ENCODE data around the gene CERS6. TPM values are rescaled to one million over a fixed set of nuclear protein-coding genes. Genes with fewer than 3 reads are reported as not detected.

Gene CERS6
- total and polyA plus RNA-seq, 10 of the 15 experiments (the other 5 are each of a cell fraction or from before 2014, with no cell fraction given) = 1.3 to 20.4 (median 14.1) TPM

- POLR2A ChIA-PET = interaction anchor here (1.7 kb wide), 1 partner anchor 11 kb away, joined by 3 read pairs; no protein-coding TSS in a partner anchor
- Histone ChIP-seq H3K4me1 (ENCODE audit: control insufficient read depth, insufficient read depth, low read length) (no peaks in the 10 kb centered on the region; the same call in 1 of the 2 replicates), H3K9ac (ENCODE audit: control insufficient read depth, insufficient read depth, low read length) (no peak overlapping the region), H3K27me3 (replicated peaks in 1 of 2; ENCODE audit: control insufficient read depth in 2 of 2, insufficient read depth in 2 of 2, low read length in 1 of 2) (no peaks in the 10 kb centered on the region), H2AFZ (ENCODE audit: control insufficient read depth, low read depth, low read length) (no peak overlapping the region), H3K4me3 (no peak overlapping the region), H3K4me2 (ENCODE audit: control insufficient read depth, insufficient read depth) (no peak overlapping the region), H4K20me1 (ENCODE audit: control insufficient read depth, insufficient read depth) (no peaks in the 10 kb centered on the region), H3K79me2 (ENCODE audit: control insufficient read depth, insufficient read depth, low read length) (peaks cover 75% of the 10 kb centered on the region), H3K27ac (ENCODE audit: control insufficient read depth, insufficient read depth) (no peak overlapping the region), H3K9me3 (replicated peaks; ENCODE audit: control insufficient read depth, insufficient read depth, low read length) (no peaks in the 10 kb centered on the region; the same call in none of the 3 replicates), H3K36me3 (ENCODE audit: control insufficient read depth in 2 of 2, insufficient read depth in 2 of 2, low read length in 1 of 2) (no peaks in the 10 kb centered on the region; a peak in 1 of 4 replicates)
- intact Hi-C loops (cut with micrococcal nuclease; ENCODE audit: unreplicated experiment) = no loop called here
- FAIRE-seq (no peak), DNase-seq (ENCODE audit: low read depth, low spot score) (no peak), ATAC-seq (no peak)
- CTCF ChIA-PET = interaction anchor here (1.3 kb wide), 1 partner anchor 11 kb away, joined by 3 read pairs; no protein-coding TSS in a partner anchor
- TF ChIP-seq CHD4 (IDR thresholded peaks at IDR 0.05) (no peak), SIX5 (IDR thresholded peaks at IDR 0.05; ENCODE audit: low read depth, low read length, severe bottlenecking) (no peak), ZNF622 (IDR thresholded peaks at IDR 0.05) (no peak), E4F1 (IDR thresholded peaks at IDR 0.05; ENCODE audit: borderline replicate concordance, partially characterized antibody) (no peak), IRF4 (IDR thresholded peaks at IDR 0.05; ENCODE audit: low read depth, low read length) (no peak), ZBTB40 (IDR thresholded peaks at IDR 0.05; ENCODE audit: borderline replicate concordance) (no peak), ASH2L (IDR thresholded peaks at IDR 0.05; ENCODE audit: borderline replicate concordance, low read depth) (no peak), MXI1 (IDR thresholded peaks at IDR 0.05; ENCODE audit: low read depth, low read length) (no peak), SREBF1 (IDR thresholded peaks at IDR 0.05; ENCODE audit: low read length) (no peak), KLF5 (IDR thresholded peaks at IDR 0.05; ENCODE audit: partially characterized antibody) (no peak), MLLT1 (IDR thresholded peaks at IDR 0.05) (no peak)
- no TSS peak for BruUV-seq (replicated peaks)
- 59% methylated on average over 3 of the region's 3 CpGs for WGBS (ENCODE audit: insufficient coverage, insufficient replicate concordance, low lambda C conversion rate, missing lambda C conversion rate)
- SMC1A ChIA-PET (ENCODE audit: uncharacterized antibody, unreplicated experiment) = interaction anchor here (0.7 to 1.9 kb wide), 3 partner anchors 8 to 256 kb away, joined by 3 to 5 read pairs (median 5); no protein-coding TSS in a partner anchor
- RAD21 ChIA-PET (ENCODE audit: unreplicated experiment) = no interaction called here
- in situ Hi-C loops (cut with MboI) = no loop called here
These were observed 24.3 kb downstream of the CERS6 start for GRCh38 chr2:168480356-168480755.

Measured in GM12878 (cell line).